GM23338 (cell line): ENCODE measurements around the gene FRMD4A. TPM values are rescaled to one million over a fixed set of nuclear protein-coding genes. Genes with fewer than 3 reads are reported as not detected.

ENCODE experiments used
- ATAC-seq: fragments of 200-7000 bp; cut with Tn5 transposase; 3 replicates; pipeline ENCODE4 v1.9.1; 2020
- DNase-seq: peaks from one replicate; pipeline ENCODE4 v3.0.0-alpha.2; 2015; ENCODE audit warnings: low spot score
- H2AFZ ChIP-seq: fragments of 200-600 bp; sonication (generic); 2 replicates; pipeline ENCODE4 v1.8.0; 2016; ENCODE audit warnings: antibody characterized with exemption, mild to moderate bottlenecking, moderate library complexity
- H3F3A ChIP-seq: fragments of 200-600 bp; sonication (generic); replicated peaks from 2 replicates; pipeline ENCODE4 v1.8.0; 2017; ENCODE audit warnings: antibody characterized with exemption, mixed run types, low read depth
- H3K27ac ChIP-seq: fragments of 200-600 bp; sonication (generic); 2 replicates; pipeline ENCODE4 v1.6.1; 2016; ENCODE audit warnings: low read depth
- H3K27me3 ChIP-seq: fragments of 200-600 bp; sonication (generic); 2 replicates; pipeline ENCODE4 v1.8.0; 2016; ENCODE audit warnings: mild to moderate bottlenecking, mixed run types, moderate library complexity; ENCODE audit not compliant: insufficient read depth
- H3K36me3 ChIP-seq: fragments of 200-600 bp; sonication (generic); 2 replicates; pipeline ENCODE4 v1.8.0; 2016; ENCODE audit warnings: mild to moderate bottlenecking; ENCODE audit not compliant: insufficient read depth
- H3K4me1 ChIP-seq: fragments of 200-600 bp; sonication (generic); 2 replicates; pipeline ENCODE4 v1.8.0; 2016; ENCODE audit warnings: mild to moderate bottlenecking, moderate library complexity; ENCODE audit not compliant: insufficient read depth
- H3K4me2 ChIP-seq: fragments of 200-600 bp; sonication (generic); 2 replicates; pipeline ENCODE4 v1.7.1; 2017; ENCODE audit warnings: mixed run types
- H3K4me3 ChIP-seq: fragments of 200-600 bp; sonication (generic); 2 replicates; pipeline ENCODE4 v1.6.1; 2016; ENCODE audit warnings: mixed run types
- H3K79me2 ChIP-seq: fragments of 200-600 bp; sonication (generic); replicated peaks from 2 replicates; pipeline ENCODE4 v1.8.0; 2017; ENCODE audit warnings: mild to moderate bottlenecking; ENCODE audit not compliant: insufficient read depth
- H3K9me2 ChIP-seq: fragments of 200-600 bp; sonication (generic); 2 replicates; pipeline ENCODE4 v1.8.0; 2017; ENCODE audit not compliant: insufficient read depth
- H4K20me1 ChIP-seq: fragments of 200-600 bp; sonication (generic); replicated peaks from 2 replicates; pipeline ENCODE4 v1.8.0; 2017; ENCODE audit warnings: mild to moderate bottlenecking; ENCODE audit not compliant: insufficient read depth
- H3K27ac Mint-ChIP-seq: 2 replicates; pipeline ENCODE4 v1.8.0; 2020; ENCODE audit warnings: inconsistent platforms, mild to moderate bottlenecking, moderate library complexity, mixed read lengths
- H3K27me3 Mint-ChIP-seq: 3 replicates; pipeline ENCODE4 v1.8.0; 2022; ENCODE audit warnings: low read depth, mild to moderate bottlenecking, moderate library complexity, mixed read lengths, inconsistent platforms; ENCODE audit not compliant: insufficient read depth, poor library complexity
- H3K36me3 Mint-ChIP-seq: 3 replicates; pipeline ENCODE4 v1.8.0; 2021; ENCODE audit warnings: low read depth, mild to moderate bottlenecking, inconsistent platforms, moderate library complexity, mixed read lengths
- H3K4me1 Mint-ChIP-seq: 3 replicates; pipeline ENCODE4 v1.8.0; 2020; ENCODE audit warnings: mild to moderate bottlenecking, inconsistent platforms, mixed read lengths
- H3K4me3 Mint-ChIP-seq: 3 replicates; pipeline ENCODE4 v1.8.0; 2021; ENCODE audit warnings: moderate library complexity, mild to moderate bottlenecking, inconsistent platforms, mixed read lengths
- H3K9me3 Mint-ChIP-seq: 3 replicates; pipeline ENCODE4 v1.8.0; 2020; ENCODE audit warnings: moderate library complexity, mild to moderate bottlenecking, inconsistent platforms, mixed read lengths
- EZH2 ChIP-seq: fragments of 200-600 bp; sonication (generic); IDR thresholded peaks from one replicate; pipeline ENCODE4 v1.8.0; 2017; ENCODE audit warnings: antibody characterized with exemption, mild to moderate bottlenecking, low read depth; ENCODE audit not compliant: unreplicated experiment
- EZH2phosphoT487 ChIP-seq: fragments of 200-600 bp; sonication (generic); IDR thresholded peaks from one replicate; pipeline ENCODE4 v1.8.1; 2018; ENCODE audit warnings: antibody characterized with exemption; ENCODE audit not compliant: unreplicated experiment
- JUNB ChIP-seq: IDR thresholded peaks from one replicate; pipeline ENCODE4 v1.6.1; 2016; ENCODE audit warnings: antibody characterized with exemption; ENCODE audit not compliant: unreplicated experiment
- NANOG ChIP-seq: IDR thresholded peaks from 2 replicates; pipeline ENCODE4 v1.6.1; 2016; ENCODE audit warnings: antibody characterized with exemption, borderline replicate concordance
- POLR2AphosphoS5 ChIP-seq: IDR thresholded peaks from 2 replicates; pipeline ENCODE4 v1.6.1; 2016; ENCODE audit warnings: antibody characterized with exemption, low read depth
- STAT1 ChIP-seq: IDR thresholded peaks from one replicate; pipeline ENCODE4 v1.6.1; 2016; ENCODE audit warnings: antibody characterized with exemption; ENCODE audit not compliant: unreplicated experiment
- ZNF331 ChIP-seq: fragments of 250-450 bp; sonication (Bioruptor Pico); IDR thresholded peaks from 2 replicates; pipeline ENCODE4 v1.5.0; 2020; ENCODE audit warnings: low read depth, mild to moderate bottlenecking, moderate library complexity
- polyA plus RNA-seq: library from polyadenylated mRNA; unstranded; fragments of >200 nt; fragmentation: Nextera tagmentation; extraction: Ambion mirVana; gene quantifications from 2 replicates; pipeline ENCODE4 v1.2.1, GENCODE V29; 2016
- total RNA-seq: library from RNA; depleted of rRNA; stranded (reverse); fragments of >200 nt; shearing (Covaris generic); gene quantifications from 2 replicates; pipeline ENCODE4 v1.2.3, GENCODE V29; 2014
- TF ChIP-seq, protein P1 (sequence below): IDR thresholded peaks from one replicate; pipeline ENCODE4 v1.6.1; 2018; ENCODE audit warnings: antibody characterized with exemption; ENCODE audit not compliant: unreplicated experiment
- TF ChIP-seq, protein P2 (sequence below): fragments of 250-450 bp; sonication (Bioruptor Pico); IDR thresholded peaks from 2 replicates; pipeline ENCODE4 v1.5.0; 2020; ENCODE audit warnings: mild to moderate bottlenecking, moderate library complexity

Gene FRMD4A
- total and polyA plus RNA-seq, 2 experiments from 2014 or later = 14.0 to 20.1 TPM

DNA sequence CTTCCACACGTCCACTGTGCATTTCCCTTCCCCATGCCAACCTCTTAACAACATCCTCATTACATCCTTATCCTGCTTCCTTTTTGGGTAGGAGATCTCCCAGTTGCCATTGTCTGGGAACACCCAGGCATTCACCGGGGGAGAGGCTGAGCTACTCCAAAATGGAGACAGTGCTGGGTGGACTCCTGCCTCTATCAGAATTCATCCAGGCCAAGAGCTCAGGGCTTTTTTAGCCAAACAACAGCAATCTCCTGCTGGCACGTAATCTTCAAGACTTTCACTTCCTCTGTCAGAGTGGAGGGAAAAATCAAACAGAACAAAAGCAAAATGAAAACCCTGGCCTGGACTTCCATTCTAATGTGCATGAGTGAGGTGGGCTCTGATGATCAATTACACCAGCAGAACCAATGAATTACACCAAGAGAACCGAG lies 499.0 kb downstream of the FRMD4A start:
- peaks cover 39% of the 10 kb centered on the region for H3K4me1 Mint-ChIP-seq
- no peaks in the 10 kb centered on the region for H3K36me3 ChIP-seq
- H3K4me2 ChIP-seq = no peak overlapping the region
- H3K4me3 ChIP-seq = no peak overlapping the region
- H3K27me3 Mint-ChIP-seq = peaks cover 6% of the 10 kb centered on the region
- peaks cover 31% of the 10 kb centered on the region for H3K4me1 ChIP-seq
- no peaks in the 10 kb centered on the region for H3K9me3 Mint-ChIP-seq
- 0 out of 2 replicates have a peak, but pooled peaks cover 6% of the 10 kb centered on the region for H3F3A ChIP-seq
- H2AFZ ChIP-seq = no peak overlapping the region
- no peak overlapping the region; the same call in 2 of the 3 replicates for H3K4me3 Mint-ChIP-seq
- H3K27ac ChIP-seq = peak overlapping the region; percentile 67
- TF ChIP-seq, protein P1, sequence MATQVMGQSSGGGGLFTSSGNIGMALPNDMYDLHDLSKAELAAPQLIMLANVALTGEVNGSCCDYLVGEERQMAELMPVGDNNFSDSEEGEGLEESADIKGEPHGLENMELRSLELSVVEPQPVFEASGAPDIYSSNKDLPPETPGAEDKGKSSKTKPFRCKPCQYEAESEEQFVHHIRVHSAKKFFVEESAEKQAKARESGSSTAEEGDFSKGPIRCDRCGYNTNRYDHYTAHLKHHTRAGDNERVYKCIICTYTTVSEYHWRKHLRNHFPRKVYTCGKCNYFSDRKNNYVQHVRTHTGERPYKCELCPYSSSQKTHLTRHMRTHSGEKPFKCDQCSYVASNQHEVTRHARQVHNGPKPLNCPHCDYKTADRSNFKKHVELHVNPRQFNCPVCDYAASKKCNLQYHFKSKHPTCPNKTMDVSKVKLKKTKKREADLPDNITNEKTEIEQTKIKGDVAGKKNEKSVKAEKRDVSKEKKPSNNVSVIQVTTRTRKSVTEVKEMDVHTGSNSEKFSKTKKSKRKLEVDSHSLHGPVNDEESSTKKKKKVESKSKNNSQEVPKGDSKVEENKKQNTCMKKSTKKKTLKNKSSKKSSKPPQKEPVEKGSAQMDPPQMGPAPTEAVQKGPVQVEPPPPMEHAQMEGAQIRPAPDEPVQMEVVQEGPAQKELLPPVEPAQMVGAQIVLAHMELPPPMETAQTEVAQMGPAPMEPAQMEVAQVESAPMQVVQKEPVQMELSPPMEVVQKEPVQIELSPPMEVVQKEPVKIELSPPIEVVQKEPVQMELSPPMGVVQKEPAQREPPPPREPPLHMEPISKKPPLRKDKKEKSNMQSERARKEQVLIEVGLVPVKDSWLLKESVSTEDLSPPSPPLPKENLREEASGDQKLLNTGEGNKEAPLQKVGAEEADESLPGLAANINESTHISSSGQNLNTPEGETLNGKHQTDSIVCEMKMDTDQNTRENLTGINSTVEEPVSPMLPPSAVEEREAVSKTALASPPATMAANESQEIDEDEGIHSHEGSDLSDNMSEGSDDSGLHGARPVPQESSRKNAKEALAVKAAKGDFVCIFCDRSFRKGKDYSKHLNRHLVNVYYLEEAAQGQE = no peak
- TF ChIP-seq, protein P2, sequence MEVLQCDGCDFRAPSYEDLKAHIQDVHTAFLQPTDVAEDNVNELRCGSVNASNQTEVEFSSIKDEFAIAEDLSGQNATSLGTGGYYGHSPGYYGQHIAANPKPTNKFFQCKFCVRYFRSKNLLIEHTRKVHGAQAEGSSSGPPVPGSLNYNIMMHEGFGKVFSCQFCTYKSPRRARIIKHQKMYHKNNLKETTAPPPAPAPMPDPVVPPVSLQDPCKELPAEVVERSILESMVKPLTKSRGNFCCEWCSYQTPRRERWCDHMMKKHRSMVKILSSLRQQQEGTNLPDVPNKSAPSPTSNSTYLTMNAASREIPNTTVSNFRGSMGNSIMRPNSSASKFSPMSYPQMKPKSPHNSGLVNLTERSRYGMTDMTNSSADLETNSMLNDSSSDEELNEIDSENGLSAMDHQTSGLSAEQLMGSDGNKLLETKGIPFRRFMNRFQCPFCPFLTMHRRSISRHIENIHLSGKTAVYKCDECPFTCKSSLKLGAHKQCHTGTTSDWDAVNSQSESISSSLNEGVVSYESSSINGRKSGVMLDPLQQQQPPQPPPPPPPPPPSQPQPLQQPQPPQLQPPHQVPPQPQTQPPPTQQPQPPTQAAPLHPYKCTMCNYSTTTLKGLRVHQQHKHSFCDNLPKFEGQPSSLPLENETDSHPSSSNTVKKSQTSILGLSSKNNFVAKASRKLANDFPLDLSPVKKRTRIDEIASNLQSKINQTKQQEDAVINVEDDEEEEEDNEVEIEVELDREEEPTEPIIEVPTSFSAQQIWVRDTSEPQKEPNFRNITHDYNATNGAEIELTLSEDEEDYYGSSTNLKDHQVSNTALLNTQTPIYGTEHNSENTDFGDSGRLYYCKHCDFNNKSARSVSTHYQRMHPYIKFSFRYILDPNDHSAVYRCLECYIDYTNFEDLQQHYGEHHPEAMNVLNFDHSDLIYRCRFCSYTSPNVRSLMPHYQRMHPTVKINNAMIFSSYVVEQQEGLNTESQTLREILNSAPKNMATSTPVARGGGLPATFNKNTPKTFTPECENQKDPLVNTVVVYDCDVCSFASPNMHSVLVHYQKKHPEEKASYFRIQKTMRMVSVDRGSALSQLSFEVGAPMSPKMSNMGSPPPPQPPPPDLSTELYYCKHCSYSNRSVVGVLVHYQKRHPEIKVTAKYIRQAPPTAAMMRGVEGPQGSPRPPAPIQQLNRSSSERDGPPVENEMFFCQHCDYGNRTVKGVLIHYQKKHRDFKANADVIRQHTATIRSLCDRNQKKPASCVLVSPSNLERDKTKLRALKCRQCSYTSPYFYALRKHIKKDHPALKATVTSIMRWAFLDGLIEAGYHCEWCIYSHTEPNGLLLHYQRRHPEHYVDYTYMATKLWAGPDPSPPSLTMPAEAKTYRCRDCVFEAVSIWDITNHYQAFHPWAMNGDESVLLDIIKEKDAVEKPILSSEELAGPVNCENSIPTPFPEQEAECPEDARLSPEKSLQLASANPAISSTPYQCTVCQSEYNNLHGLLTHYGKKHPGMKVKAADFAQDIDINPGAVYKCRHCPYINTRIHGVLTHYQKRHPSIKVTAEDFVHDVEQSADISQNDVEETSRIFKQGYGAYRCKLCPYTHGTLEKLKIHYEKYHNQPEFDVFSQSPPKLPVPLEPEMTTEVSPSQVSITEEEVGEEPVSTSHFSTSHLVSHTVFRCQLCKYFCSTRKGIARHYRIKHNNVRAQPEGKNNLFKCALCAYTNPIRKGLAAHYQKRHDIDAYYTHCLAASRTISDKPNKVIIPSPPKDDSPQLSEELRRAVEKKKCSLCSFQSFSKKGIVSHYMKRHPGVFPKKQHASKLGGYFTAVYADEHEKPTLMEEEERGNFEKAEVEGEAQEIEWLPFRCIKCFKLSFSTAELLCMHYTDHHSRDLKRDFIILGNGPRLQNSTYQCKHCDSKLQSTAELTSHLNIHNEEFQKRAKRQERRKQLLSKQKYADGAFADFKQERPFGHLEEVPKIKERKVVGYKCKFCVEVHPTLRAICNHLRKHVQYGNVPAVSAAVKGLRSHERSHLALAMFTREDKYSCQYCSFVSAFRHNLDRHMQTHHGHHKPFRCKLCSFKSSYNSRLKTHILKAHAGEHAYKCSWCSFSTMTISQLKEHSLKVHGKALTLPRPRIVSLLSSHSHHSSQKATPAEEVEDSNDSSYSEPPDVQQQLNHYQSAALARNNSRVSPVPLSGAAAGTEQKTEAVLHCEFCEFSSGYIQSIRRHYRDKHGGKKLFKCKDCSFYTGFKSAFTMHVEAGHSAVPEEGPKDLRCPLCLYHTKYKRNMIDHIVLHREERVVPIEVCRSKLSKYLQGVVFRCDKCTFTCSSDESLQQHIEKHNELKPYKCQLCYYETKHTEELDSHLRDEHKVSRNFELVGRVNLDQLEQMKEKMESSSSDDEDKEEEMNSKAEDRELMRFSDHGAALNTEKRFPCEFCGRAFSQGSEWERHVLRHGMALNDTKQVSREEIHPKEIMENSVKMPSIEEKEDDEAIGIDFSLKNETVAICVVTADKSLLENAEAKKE = no peak
- TF ChIP-seq EZH2 (no peak), EZH2phosphoT487 (no peak), STAT1 (no peak), POLR2AphosphoS5 (no peak), ZNF331 (CRISPR knock-in tag) (no peak), JUNB (no peak), NANOG (no peak)
- H3K9me2 ChIP-seq = 0 out of 2 replicates have a peak, but pooled peaks cover 5% of the 10 kb centered on the region
- H3K79me2 ChIP-seq = no peaks in the 10 kb centered on the region
- H3K27me3 ChIP-seq = no peaks in the 10 kb centered on the region
- H4K20me1 ChIP-seq = no peaks in the 10 kb centered on the region
- peak overlapping the region; percentile 85 for H3K27ac Mint-ChIP-seq
- H3K36me3 Mint-ChIP-seq = no peaks in the 10 kb centered on the region; the same call in 2 of the 3 replicates
- no peak for DNase-seq
- no peak for ATAC-seq
